Upper lobe of right lung (tissue), 1 donor: ENCODE results near the gene SHC2. TPM values are rescaled to one million over a fixed set of nuclear protein-coding genes. Genes with fewer than 3 reads are reported as not detected.

Source experiments
- ATAC-seq: fragments of 200-7000 bp; cut with Tn5 transposase; one replicate; pipeline ENCODE4 v1.9.1; 2020; ENCODE audit warnings: mild to moderate bottlenecking, moderate library complexity
- DNase-seq: peaks from one replicate; pipeline ENCODE4 v3.0.0-alpha.2; 2020
- H3K27ac ChIP-seq: fragments of 200-600 bp; one replicate; pipeline ENCODE4 v1.8.0; 2022
- H3K27me3 ChIP-seq: fragments of 200-600 bp; one replicate; pipeline ENCODE4 v1.8.0; 2022; ENCODE audit warnings: mild to moderate bottlenecking
- H3K36me3 ChIP-seq: fragments of 200-600 bp; one replicate; pipeline ENCODE4 v1.8.0; 2022
- H3K4me1 ChIP-seq: fragments of 200-600 bp; one replicate; pipeline ENCODE4 v1.8.0; 2022
- H3K4me3 ChIP-seq: fragments of 200-600 bp; one replicate; pipeline ENCODE4 v1.8.0; 2022; ENCODE audit warnings: mild to moderate bottlenecking
- H3K9me3 ChIP-seq: fragments of 200-600 bp; one replicate; pipeline ENCODE4 v1.8.0; 2022
- intact Hi-C: fragments of 100-400 bp; cut with DNase I; formaldehyde crosslinking; loops from one replicate; pipeline ENCODE4 v1.11.0; 2022
- total RNA-seq: library from RNA; stranded (reverse); fragmentation: NEBNext Ultra II Directional; extraction: Animal tissue kit (Norgen Biotek cat#: 25700); gene quantifications from one replicate; pipeline ENCODE4 v1.2.1, GENCODE V29; 2021
- TF ChIP-seq, protein P1 (sequence below): fragments of 200-600 bp; IDR thresholded peaks from one replicate; pipeline ENCODE4 v1.8.0; 2022; ENCODE audit warnings: antibody characterized with exemption
- donor health status: DM: no; HTN: yes; CAD: no; lungs with severe emphysema.

Gene SHC2
- total RNA-seq, 1 donor from 2014 or later = 37.8 TPM

DNA sequence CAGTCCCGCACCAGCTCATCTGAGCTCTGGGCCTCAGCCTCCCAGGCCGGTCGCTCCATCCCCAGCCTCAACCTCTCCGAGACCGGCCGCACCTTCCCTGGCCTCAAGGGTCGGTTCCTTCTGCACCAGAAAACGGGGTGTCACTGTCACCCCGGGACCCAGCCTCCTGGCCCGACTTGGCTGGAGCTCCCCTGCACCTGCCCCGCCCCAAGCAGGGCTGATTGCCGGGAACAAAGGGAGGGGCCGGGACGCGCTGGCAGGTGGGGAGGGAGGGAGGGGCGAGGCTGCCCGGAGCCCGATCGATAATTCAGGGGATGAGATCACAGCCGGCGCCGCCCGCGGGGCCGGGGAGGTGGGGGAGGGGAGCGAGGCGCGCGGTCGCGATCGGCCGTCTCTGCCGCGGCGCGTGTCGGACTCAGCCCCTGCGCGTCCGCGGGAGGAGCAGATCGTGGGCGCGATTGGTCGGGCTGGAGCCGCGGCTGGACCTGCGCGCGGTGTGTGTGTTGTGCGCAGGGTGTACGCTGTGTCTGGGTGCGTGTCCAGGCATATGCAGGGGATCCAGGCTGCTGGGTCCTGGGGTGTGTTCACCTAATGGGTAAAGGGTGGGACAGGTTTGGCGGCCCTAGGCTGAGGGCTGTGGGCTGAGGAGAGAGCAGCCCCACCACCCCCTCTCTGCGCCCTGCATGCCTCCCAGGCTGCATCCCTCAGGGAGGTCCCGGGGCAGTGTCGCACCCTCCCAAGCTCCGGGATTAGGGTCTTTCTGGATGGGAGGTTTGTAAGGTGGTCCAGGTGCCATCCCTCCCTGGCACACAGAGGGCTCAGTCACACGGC, 1.1 kb upstream of the SHC2 start:
- no peak overlapping the region for H3K27ac ChIP-seq
- peak overlapping the region; percentile 41 for H3K4me3 ChIP-seq

DNA sequence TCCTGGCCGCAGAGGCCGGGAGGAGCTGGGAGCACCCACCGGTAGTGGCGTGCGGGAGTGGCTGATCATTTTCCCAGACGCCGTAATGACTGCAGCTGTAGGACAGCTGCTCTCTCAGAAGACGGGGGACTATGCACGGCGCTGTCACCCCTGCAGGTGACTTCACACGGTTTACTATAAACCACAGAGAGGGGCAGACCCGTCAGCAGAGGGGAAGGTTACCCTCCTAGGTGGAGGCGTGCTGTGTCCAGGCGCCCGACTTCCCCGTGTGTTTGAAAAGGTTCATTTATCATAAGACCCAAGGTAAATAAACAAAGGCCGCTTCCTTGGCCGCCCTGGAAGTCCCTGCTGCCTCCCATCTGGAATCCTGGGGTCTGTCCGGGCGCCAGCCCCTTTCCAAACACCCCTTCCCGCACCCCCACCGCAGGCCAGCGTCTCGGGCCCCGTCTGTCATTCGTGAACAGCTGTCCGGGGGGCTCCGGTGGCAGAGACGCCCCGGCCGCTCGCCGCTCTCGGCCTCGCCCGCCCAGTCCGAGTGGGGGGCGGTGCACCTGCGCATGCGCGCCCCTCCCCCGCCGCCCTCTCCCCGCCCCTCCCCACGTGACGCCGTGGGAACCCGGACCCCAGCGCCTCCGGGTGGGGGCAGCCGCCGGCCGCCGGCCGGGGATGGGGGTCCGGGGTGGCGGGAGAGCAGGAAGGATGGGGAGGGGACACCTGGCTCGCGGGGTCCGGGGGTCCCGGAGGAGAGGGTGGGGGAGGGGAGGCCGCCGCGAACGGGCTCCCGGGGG, 915 bp downstream of the SHC2 start:
- peak overlapping the region; percentile 76 for H3K4me3 ChIP-seq
- TF ChIP-seq, protein P1, sequence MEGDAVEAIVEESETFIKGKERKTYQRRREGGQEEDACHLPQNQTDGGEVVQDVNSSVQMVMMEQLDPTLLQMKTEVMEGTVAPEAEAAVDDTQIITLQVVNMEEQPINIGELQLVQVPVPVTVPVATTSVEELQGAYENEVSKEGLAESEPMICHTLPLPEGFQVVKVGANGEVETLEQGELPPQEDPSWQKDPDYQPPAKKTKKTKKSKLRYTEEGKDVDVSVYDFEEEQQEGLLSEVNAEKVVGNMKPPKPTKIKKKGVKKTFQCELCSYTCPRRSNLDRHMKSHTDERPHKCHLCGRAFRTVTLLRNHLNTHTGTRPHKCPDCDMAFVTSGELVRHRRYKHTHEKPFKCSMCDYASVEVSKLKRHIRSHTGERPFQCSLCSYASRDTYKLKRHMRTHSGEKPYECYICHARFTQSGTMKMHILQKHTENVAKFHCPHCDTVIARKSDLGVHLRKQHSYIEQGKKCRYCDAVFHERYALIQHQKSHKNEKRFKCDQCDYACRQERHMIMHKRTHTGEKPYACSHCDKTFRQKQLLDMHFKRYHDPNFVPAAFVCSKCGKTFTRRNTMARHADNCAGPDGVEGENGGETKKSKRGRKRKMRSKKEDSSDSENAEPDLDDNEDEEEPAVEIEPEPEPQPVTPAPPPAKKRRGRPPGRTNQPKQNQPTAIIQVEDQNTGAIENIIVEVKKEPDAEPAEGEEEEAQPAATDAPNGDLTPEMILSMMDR = no peak
- no peaks in the 10 kb centered on the region for H3K27me3 ChIP-seq
- DNase-seq (peak; percentile 83), ATAC-seq (peak; percentile 74)
- H3K27ac ChIP-seq = peak overlapping the region; percentile 81
- H3K4me1 ChIP-seq = peaks cover 11% of the 10 kb centered on the region
- intact Hi-C loops = no loop called here
- H3K36me3 ChIP-seq = no peaks in the 10 kb centered on the region
- H3K9me3 ChIP-seq = no peaks in the 10 kb centered on the region

More for the DNA sequence above, 1.1 kb upstream of the SHC2 start:
- TF ChIP-seq, protein P1 = no peak
- DNase-seq (peak; percentile 76), ATAC-seq (peak; percentile 49)
- Histone ChIP-seq H3K36me3 (no peaks in the 10 kb centered on the region), H3K9me3 (no peaks in the 10 kb centered on the region), H3K27me3 (no peaks in the 10 kb centered on the region), H3K4me1 (peaks cover 11% of the 10 kb centered on the region)
- intact Hi-C loops = no loop called here

DNA sequence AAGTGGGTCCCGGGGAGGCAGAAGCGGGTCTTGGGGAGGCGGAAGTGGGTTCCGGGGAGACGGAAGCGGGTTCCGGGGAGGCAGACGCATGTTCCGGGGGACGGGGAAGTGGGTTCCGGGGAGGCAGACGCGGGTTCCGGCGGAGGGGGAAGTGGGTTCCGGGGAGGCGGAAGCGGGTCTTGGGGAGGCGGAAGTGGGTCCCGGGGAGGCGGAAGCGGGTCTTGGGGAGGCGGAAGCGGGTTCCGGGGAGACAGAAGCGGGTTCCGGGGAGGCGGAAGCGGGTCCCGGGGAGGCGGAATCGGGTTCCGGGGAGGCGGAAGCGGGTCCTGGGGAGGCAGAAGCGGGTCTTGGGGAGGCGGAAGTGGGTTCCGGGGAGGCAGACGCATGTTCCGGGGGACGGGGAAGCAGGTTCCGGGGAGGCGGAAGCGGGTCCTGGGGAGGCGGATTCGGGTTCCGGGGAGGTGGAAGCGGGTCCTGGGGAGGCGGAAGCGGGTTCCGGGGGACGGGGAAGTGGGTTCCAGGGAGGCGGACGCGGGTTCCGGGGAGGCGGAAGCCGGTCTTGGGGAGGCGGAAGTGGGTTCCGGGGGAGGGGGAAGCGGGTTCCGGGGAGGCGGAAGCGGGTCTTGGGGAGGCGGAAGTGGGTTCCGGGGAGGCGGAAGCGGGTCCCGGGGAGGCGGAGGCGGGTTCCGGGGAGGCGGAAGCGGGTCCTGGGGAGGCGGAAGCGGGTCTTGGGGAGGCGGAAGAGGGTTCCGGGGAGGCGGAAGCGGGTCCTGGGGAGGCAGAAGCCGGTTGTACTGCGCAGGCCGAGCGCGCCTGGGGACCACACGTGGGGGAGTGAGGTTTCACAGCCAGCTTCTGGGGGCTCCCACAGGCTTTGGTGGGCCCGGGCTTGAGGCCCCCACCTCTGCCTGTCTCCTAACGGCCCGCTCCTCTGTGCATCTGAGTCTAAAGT, 2.5 kb downstream of the SHC2 start:
- Histone ChIP-seq H3K9me3 (no peaks in the 10 kb centered on the region), H3K27ac (no peak overlapping the region), H3K36me3 (no peaks in the 10 kb centered on the region), H3K27me3 (no peaks in the 10 kb centered on the region), H3K4me1 (peaks cover 11% of the 10 kb centered on the region), H3K4me3 (no peak overlapping the region)
- DNase-seq = no peak
- intact Hi-C loops = no loop called here
- ATAC-seq = no peak
- TF ChIP-seq, protein P1 = no peak

DNA sequence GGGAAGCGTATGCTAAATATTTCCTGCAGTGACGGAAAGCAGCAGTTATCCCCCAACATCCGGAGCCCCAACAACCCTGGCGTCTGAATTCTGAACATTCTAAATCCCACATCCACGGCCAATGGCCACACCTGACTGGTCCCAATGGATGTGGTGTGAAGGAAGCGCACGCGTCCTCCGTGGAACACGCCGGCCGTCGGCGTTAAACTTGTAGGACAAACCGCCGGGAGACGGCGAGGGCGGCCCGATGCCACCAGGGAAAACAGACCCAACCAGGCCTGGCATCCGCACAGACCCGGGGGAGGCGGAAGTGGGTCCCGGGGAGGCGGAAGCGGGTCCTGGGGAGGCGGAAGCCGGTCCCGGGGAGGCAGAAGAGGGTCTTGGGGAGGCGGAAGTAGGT, 3.2 kb downstream of the SHC2 start:
- TF ChIP-seq, protein P1 = no peak
- Histone ChIP-seq H3K9me3 (no peaks in the 10 kb centered on the region), H3K4me3 (no peak overlapping the region), H3K4me1 (peaks cover 11% of the 10 kb centered on the region), H3K27ac (no peak overlapping the region), H3K36me3 (no peaks in the 10 kb centered on the region), H3K27me3 (no peaks in the 10 kb centered on the region)
- ATAC-seq = no peak
- no peak for DNase-seq
- intact Hi-C loops = no loop called here

DNA sequence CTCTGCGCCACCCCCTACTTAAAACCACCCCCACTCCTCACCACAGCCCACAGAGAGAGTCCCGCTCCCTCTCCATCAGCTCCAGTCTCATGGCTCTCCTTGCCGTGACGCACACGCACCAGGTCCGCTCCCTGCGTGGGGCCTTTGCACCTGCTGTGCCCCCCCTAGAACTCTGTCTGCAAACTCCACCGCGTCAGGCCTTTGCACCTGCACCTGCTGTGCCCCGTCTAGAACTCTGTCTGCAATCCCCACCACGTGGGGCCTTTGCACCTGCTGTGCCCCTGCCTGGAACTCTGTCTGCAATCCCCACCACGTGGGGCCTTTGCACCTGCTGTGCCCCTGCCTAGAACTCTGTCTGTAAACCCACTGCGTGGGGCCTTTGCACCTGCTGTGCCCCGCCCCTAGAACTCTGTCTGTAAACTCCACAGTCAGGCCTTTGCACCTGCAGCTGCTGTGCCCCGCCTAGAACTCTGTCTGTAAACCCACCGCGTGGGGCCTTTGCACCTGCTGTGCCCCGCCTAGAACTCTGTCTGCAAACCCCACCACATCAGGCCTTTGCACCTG, 4.2 kb downstream of the SHC2 start:
- no peak for ATAC-seq
- Histone ChIP-seq H3K27me3 (no peaks in the 10 kb centered on the region), H3K27ac (no peak overlapping the region), H3K9me3 (no peaks in the 10 kb centered on the region), H3K4me1 (peaks cover 6% of the 10 kb centered on the region), H3K36me3 (no peaks in the 10 kb centered on the region), H3K4me3 (no peak overlapping the region)
- intact Hi-C loops = no loop called here
- no peak for DNase-seq
- TF ChIP-seq, protein P1 = no peak
